GM21528 (cell line): ENCODE measurements around the gene KTI12.
"Not testable (repeated sequence)": the region's sequence is repeated elsewhere in the genome, so short reads cannot be mapped to it uniquely, and the experiment has no call there.

Experiments
- ATAC-seq: cut with Tn5 transposase; IDR thresholded peaks from one replicate; pipeline ENCODE4 v1.9.1; 2021; ENCODE audit warnings: mild to moderate bottlenecking, moderate library complexity; ENCODE audit not compliant: unreplicated experiment, low FRiP score

KTI12 gene, protein sequence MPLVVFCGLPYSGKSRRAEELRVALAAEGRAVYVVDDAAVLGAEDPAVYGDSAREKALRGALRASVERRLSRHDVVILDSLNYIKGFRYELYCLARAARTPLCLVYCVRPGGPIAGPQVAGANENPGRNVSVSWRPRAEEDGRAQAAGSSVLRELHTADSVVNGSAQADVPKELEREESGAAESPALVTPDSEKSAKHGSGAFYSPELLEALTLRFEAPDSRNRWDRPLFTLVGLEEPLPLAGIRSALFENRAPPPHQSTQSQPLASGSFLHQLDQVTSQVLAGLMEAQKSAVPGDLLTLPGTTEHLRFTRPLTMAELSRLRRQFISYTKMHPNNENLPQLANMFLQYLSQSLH

DNA sequence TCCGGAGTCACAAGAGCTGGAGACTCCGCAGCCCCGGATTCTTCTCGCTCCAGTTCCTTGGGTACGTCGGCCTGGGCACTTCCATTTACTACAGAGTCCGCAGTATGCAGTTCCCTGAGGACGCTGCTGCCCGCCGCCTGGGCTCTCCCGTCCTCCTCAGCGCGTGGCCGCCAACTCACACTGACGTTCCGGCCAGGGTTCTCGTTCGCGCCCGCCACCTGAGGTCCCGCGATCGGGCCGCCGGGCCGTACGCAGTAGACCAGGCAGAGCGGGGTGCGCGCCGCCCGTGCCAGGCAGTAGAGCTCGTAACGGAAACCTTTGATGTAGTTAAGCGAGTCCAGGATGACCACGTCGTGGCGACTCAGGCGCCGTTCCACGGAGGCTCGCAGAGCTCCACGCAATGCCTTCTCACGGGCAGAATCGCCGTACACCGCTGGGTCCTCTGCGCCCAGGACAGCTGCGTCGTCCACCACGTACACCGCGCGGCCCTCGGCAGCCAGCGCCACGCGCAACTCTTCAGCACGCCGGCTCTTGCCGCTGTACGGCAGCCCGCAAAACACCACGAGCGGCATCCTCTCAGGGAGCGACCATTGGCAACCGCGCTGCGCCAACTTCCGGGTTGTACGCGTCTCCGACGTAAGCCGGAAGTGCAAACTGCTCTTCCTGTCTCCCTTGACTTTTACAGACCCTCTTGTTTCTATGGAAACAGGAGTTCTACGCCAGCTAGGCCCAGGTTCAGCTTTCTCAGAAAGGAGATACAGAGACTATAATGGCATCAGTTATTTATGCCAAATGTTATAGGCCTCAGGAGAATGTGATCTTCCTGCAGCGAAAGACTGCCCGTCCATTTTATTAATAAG is at the start of gene KTI12:
KTI12 (minus strand) TSS at position 621 of the 860 bp plus-strand sequence; CDS start at position 572, 49 bp downstream.
- peak; percentile 84 for ATAC-seq

DNA sequence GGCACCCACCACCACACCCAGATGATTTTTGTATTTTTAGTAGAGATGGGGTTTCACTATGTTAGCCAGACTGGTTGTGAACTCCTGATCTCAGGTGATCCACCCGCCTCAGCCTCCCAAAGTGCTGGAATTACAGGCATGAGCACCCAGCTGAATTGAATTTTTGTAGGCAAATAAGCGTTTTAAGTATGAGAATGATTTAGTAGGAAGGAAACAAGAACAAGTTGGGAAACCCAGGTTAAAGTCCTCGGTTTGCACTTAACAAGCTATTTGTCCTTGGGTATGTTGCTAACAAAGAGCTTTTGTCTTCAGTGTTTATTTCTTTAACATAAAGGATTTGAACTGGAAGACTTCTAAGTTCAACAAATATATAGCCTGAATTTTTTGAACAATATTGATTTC is 46.4 kb upstream of the KTI12 start:
- ATAC-seq: no peak

DNA sequence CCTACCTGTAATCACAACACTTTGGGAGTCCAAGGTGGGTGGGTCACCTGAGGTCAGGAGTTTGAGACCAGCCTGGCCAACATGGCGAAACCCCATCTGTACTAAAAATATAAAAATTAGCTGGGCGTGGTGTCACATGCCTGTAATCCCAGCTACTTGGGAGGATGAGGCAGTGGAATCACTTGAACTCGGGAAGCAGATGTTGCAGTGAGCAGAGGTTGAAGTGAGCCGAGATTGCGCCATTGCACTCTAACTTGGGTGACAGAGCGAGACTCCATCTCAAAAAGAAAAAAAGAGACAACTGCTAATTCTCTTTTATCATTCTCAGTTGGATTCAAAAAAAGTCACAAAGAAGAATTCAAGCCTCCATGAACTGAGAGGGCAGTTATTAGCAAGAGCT is 43.7 kb upstream of the KTI12 start:
- ATAC-seq: not testable (repeated sequence)

DNA sequence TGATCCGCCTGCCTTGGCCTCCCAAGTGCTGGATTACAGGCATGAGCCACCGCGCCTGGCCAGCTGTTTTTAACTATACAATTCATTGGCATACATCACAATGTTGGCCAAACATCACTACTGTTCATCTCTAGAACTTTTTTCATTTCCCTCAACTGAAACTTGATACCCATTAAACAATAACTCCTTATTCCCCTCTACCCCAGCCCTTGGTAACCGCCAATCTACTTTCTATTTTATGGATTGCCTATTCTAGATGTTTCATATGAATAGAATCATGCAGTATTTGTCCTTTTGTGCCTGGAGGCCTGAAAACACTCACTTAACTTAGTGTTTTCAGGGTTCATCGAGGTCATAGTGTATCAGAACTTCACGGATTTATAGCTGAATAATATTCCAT is 38.7 kb upstream of the KTI12 start:
- no peak for ATAC-seq

DNA sequence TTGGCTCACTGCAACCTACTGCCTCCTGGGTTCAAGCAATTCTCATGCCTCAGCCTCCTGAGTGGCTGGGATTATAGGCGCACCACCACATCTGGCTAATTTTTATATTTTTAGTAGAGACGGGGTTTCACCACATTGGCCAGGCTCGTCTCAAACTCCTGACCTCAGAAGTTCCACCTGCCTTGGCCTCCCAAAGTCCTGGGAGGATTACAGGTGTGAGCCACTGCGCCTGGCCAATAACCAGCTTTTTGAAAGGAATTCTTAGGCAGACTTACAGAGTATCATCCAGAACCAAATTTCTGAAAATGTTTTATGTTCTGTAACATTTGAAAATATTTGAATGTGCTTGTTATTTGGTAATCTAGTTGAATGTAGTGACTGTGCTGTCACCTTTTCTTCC is 37.1 kb upstream of the KTI12 start:
- no peak for ATAC-seq

DNA sequence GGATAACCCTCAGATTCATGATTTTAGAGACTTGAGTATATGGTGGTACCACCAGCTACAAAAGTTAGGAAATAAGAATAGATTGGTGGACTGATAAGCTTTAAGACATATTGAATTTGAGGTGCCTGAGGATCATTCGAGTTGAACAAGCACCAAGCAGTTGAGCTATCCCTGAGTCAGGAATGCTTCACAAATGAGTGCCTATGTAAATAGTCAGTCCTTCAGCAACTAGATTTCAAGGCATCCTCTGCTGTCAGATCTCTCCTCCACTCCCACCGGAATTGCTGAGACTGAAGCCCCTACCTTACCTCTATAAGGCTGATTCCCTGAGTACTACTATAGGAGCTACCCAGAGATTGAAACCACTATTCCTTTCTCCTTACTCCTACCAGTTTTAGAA is 29.6 kb upstream of the KTI12 start:
- no peak for ATAC-seq

DNA sequence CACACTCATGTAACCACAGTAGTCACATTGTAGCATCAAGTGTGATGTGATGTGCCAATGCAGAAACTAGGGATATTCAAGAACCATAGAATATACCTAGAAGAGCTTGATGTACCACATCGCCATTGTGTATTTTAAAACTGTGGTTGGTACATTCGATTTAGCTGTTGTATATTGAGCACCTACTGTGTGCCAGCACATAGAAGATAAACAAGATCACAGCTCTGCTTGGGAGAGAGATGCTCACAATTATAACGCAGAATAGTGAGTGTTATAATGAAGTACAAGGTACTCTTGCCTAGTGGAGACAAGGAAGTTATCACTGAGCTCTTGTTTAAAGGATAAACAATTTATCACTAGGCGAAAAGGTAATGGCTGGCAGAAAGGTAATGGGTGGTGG is 27.2 kb upstream of the KTI12 start:
- no peak for ATAC-seq

DNA sequence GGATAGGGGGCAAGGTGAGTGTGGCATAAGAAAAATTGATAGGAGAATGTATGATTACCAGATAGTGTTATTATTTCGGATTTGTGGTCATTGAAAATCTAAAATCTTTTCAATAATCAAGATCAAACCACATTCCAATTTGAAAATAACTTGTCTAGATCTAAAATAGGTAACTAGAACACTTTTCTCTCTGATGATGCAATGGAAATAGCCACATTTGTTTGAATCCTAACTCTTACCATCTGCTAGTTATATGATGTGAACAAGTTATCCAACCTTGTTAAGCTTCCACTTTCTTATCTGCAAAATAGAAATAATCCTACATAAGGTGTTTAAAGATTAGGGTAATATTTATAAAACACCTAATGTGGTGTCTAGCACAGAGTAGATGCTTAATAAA is 26.3 kb upstream of the KTI12 start:
- no peak for ATAC-seq

DNA sequence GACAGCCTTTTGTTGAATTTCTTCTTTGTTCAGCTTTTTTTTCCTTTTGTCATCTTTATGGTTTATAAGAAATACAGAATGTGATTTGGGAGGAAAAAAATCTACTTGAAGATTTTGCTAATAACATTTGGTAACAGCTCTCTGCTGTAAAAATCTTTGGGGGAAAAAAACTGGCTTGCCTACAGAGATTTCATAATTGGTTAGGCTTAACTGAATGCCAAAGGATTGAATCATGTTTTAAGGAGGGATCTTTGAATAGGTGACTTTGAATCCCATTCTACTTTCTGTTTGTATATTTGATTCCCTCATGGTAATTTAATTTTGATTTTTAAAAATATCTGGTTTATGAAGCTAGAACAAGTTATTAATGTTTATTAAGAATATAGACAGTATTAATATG is 25.7 kb upstream of the KTI12 start:
- no peak for ATAC-seq

DNA sequence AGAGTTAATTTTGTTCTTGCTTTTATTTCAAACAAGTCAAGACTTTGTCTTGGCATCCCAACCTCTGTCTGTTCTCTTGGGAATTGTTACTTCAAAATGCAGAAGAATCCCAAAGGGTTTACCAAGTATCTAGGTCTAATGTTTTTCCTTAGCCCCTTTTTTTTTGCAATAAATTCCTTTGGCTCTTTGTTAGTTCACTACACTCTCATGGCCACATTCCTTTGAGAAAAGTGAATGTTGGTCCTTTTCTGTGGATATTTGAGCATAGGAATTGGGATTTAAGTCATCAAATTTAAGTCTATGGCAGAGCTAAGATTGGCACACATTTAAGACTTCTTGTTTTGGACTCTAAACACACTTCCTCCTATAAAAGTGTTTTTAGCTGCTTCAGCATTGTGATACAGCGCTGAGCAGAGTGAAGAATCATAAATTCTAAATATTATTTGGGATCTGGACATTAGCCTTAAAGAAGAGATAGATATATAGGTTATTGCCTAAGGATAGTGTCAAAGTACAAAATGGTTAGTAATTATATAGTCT is 24.3 kb upstream of the KTI12 start:
- no peak for ATAC-seq

DNA sequence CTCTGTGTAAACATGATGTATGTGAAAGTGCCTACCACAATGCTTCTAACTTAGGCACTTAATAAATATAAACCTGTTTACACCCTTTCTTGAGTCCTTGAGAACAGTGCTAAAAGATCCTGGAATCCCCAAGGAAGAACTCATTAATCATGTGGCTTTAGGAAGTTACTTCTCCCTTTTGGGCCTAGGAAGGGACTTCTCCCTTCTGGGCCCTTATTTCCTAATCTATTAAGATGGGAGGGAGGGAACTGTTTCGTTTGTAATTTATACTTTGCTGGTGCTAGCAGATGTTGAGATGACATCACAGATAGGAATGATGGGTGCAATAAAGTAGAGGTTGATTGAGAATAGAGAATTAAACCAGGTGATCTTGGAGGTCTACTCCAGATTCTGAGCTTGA is 23.6 kb upstream of the KTI12 start:
- no peak for ATAC-seq

DNA sequence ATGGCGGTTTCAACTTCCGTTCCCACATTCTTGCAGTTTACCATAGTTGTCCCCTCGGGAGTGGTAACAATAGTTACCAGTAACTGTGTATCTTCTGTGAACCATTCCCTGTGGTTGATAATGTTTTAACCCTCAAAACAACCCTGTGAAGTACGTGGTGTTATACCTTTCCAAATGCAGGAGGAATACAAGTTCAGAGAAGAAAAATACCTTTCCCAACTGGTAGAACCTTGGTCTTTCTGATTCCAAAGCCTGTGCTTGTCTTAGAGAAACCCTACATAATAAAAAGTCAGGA is 23.3 kb upstream of the KTI12 start:
- ATAC-seq: peak; percentile 51

DNA sequence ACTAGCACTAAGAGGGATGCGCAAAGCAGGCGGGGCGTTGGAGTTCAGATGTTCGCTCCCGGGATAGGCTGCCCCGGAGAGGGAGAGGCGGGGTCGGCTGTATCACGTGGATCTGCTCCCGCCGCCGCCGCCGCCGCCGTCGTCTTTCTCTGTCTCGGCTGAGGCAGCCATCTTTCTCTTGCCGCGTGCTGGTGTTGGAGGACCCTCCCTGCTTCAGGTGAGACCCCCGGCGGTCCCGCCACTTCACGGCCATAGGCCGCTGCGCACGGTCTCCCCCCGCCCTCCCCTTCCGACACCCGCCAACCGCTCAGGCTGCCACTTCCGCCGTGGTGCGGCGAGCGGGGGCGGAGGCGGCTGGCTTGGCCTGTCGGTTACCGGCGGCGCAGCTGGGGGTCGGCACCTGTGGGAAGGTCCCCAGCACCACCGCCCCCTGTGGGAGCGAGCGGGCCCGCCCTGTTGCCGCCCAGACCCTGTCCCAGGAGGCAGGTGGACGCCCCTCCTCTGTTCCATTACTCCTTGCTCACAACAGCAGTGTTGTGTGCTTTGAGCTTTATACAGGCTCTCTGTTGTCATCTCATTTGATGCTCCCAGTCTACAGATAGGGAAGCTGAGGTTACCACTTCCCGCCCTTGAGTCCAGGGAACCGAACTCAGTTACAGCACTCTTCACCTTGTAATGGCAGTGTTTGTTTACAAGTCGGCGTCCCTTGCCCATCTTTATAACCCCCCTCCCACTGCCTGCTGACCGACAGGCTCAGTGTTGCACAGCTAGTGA is 22.7 kb upstream of the KTI12 start, which contains the start of gene BTF3L4:
BTF3L4 (plus strand) TSS at position 133 of the 774 bp plus-strand sequence. CDS start 3,553 bp downstream, outside the sequence.
- peak; percentile 87 for ATAC-seq

DNA sequence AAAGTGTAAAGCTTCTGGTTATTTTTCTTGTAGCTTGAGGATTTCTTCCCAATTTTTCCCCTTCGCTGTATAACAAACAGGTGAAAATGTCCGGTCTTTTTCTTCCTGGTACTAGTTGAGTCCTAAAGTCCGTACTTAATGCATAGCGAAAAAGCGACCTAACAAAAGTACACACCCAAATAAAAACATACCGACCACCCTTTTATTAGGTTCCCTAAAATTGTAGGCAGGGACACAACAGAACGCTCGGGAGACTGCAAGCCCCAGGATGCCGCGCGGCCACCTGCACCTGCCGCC is 22.2 kb upstream of the KTI12 start:
- no peak for ATAC-seq

DNA sequence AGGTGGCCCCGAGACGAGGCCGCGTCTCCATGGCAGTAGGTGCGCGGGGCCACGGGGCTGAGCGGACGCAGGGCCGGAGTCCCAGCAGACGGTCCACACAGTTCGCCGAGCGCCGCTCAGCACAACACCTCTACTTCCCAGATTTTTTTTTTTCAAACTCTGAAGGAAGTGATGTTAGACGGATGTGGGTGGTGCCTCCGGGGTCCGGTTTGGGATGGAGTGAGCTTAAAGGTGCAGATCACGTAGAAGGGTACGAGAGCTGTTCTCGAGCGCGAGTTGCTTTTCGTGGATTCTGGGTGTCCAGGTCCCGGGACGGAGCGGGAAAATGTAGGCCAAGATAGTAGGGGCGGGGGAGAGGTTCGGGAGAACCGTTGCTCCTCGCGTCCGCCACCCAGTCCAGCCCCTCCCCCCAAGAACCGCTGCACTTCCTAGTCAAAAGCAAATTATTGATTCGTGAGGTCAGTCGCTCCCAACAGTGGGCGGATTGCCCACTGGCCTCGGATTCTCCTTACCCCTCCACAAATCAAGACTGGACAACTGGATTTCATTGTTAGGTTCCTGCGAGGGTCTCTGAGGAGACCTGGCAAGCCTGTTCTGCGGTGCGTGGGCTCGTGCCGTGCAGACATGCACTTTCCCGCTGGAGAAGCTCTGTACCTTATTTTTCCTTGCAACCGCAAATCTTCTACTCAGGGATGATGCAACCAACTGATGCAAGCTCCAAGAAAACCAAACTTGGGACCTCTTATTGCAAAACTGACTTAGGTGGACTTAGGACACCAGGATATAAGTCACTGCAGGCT is 21.7 kb upstream of the KTI12 start, which contains the start of gene TXNDC12:
TXNDC12 (minus strand) TSS at position 126 of the 800 bp plus-strand sequence; CDS start at position 31, 95 bp downstream.
- peak; percentile 46 for ATAC-seq

DNA sequence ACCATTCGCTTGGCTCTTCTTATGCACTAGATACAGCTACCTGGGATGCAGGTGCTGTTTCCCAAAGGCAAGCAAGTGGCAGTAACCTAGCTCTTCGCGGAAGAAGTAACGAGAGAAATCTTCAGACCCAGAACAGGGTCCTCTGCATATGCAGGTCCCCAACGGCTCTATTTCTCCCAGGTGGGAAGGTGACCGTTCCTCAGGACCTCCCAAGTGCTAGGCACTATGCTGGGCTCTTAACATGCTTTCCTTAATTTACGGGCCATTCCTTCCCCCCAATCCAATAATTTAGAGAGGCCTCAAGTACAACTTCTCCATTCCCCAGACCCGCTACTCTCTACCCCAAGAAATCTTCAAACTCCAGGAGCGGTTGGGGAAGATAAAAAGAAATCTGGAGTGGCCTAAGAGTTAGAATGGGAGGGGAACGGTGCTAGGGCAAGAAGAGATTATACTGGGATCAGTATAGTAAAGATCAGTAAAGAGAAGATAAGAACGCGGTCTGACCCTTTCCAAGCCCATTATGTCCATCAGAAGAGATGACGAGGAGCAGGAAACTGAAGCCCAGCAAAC is 21.0 kb upstream of the KTI12 start:
- ATAC-seq: no peak

DNA sequence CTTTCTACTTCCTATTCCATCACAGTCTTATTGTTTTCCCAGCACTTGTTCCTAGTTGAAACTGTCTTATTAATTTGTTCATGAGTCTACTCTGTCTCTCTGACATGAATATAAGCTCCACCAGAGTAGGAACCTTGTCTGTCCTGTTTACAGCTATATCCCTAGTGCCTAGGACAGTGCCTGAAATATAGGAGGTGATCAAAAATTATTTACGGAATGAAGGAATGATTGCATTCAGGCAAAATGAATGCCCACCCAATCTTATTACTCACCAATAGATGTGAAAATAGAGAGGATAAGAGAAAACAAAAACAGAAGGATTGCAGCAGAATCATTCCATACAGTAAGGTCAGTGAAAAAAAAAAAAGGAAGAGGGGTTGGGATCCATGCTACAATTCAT is 20.3 kb upstream of the KTI12 start:
- ATAC-seq: no peak

DNA sequence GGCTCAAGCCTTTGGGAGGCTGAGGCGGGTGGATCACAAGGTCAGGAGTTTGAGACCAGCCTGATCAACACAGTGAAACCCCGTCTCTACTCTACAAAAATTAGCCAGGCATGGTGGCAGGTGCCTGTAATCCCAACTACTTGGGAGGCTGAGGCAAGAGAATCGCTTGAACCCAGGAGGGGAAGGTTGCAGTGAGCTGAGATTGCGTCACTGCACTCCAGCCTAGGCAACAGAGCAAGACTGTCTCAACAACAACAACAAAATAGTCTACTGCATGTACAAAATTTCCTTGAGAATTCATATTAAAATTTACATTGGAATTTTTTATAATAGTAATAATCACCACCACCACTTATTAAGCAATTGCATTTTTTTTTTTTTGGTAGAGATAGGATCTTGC is 15.7 kb upstream of the KTI12 start:
- not testable (repeated sequence) for ATAC-seq

DNA sequence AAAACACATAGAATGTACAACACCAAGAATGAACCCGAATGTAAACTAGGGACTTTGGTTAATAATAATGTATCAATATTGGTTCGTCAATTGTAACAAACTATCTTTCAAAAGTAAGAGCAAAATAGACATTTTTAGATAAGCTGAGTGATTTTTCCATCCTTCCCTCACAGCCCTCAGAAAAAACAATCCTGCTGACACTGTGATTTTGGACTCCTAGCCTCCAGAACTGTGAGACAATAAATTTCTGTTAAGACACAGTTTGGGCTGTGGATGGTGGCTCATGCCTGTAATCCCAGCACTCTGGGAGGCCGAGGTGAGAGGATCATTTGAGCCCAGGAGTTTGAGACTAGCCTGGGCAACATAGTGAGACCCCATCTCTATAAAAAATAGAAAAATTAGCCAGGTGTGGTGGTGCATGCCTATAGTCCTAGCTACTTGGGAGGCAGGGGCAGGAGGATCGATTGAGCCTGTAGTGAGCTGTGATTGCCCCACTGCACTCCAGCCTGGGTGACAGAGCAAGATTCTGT is 12.1 kb upstream of the KTI12 start:
- ATAC-seq: not testable (repeated sequence)
